GM10248 (cell line): Measurements from ENCODE around the gene S1PR2.
"Not testable (repeated sequence)": the region's sequence is repeated elsewhere in the genome, so short reads cannot be mapped to it uniquely, and the experiment has no call there.

ENCODE experiments used
- CTCF ChIA-PET: fragments of 300-600 bp; sonication (Branson Sonifier 250); formaldehyde crosslinking; extraction: SDS; loops from one replicate; lab custom pipeline; 2021; ENCODE audit warnings: antibody characterized with exemption; lab: Yijun Ruan, JAX
- POLR2A ChIA-PET: fragments of 350-650 bp; sonication (Branson Sonifier 250); formaldehyde crosslinking; extraction: SDS; loops from one replicate; lab custom pipeline; 2020; ENCODE audit warnings: antibody characterized with exemption; lab: Yijun Ruan, JAX
- DNase-seq: peaks from one replicate; pipeline ENCODE4 v3.0.0; 2012; ENCODE audit errors: extremely low spot score
- TF ChIP-seq, protein P1 (sequence below): IDR thresholded peaks from 2 replicates; pipeline ENCODE4 v1.5.1; 2012; ENCODE audit warnings: mild to moderate bottlenecking, low read depth; ENCODE audit errors: extremely low read depth, missing control alignments, control extremely low read depth

S1PR2 gene

DNA sequence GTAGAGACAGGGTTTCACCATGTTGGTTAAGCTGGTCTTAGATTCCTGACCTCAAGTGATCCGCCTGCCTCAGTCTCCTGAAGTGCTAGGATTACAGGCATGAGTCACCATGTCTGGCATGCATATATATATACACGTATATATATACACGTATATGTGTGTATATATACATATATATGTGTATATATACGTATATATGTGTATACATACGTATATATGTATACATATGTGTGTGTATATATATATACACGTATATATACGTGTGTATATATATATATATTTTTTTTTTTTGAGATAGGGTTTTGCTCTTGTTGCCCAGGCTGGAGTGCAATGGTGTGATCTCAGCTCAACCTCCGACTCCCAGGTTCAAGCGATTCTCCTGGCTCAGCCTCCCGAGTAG is 48.3 kb downstream of the S1PR2 start:
- TF ChIP-seq, protein P1, sequence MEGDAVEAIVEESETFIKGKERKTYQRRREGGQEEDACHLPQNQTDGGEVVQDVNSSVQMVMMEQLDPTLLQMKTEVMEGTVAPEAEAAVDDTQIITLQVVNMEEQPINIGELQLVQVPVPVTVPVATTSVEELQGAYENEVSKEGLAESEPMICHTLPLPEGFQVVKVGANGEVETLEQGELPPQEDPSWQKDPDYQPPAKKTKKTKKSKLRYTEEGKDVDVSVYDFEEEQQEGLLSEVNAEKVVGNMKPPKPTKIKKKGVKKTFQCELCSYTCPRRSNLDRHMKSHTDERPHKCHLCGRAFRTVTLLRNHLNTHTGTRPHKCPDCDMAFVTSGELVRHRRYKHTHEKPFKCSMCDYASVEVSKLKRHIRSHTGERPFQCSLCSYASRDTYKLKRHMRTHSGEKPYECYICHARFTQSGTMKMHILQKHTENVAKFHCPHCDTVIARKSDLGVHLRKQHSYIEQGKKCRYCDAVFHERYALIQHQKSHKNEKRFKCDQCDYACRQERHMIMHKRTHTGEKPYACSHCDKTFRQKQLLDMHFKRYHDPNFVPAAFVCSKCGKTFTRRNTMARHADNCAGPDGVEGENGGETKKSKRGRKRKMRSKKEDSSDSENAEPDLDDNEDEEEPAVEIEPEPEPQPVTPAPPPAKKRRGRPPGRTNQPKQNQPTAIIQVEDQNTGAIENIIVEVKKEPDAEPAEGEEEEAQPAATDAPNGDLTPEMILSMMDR = no peak
- ChIA-PET CTCF (interaction anchor here (0.9 to 1.3 kb wide), 2 partner anchors 14 to 76 kb away, joined by 3 read pairs; no protein-coding TSS in a partner anchor), POLR2A (no interaction called here)
- no peak for DNase-seq

DNA sequence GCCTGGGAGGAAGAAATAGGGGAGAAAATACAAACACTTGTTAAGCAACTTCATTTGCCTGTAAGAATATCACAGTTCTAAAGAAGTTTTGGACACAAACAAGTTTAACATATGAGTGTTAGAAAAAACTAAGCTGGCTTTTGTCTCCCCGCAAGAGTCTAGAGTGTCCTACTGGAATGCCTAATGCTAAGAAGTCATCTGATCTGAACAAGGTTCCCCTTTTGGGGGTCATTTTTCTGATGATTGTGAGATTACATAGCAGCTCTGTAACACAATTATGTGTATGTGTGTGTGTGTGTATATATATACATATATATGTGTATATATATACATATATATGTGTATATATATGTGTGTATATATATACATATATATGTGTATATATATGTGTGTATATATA is 49.1 kb downstream of the S1PR2 start:
- ChIA-PET CTCF (interaction anchor here (0.6 to 1.3 kb wide), 5 partner anchors 9 to 209 kb away, joined by 3 to 4 read pairs (median 3); no protein-coding TSS in a partner anchor), POLR2A (no interaction called here)
- DNase-seq = no peak
- TF ChIP-seq, protein P1 = no peak

DNA sequence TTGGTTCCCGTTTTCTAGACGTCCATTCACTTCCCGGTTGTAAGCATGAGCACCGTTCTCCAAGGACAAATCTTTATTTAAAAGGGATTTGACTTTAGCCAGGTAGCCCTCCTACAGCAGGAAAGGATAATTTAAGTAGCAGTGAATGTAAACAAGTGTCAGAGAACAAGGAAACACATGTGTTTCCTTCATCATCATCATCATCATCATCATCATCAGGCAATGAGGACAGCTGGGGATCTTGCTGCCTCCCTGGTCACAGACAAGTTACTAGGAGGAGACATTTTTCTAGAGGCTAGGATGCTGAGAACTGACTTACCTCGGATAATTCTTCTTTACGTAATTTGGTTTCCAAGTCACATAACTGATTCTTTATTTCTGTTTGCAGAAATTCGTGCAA is 50.7 kb downstream of the S1PR2 start:
- no peak for DNase-seq
- ChIA-PET CTCF (interaction anchor here (1.0 kb wide), 1 partner anchor 69 kb away, joined by 7 read pairs; no protein-coding TSS in a partner anchor), POLR2A (no interaction called here)
- TF ChIP-seq, protein P1 = no peak

DNA sequence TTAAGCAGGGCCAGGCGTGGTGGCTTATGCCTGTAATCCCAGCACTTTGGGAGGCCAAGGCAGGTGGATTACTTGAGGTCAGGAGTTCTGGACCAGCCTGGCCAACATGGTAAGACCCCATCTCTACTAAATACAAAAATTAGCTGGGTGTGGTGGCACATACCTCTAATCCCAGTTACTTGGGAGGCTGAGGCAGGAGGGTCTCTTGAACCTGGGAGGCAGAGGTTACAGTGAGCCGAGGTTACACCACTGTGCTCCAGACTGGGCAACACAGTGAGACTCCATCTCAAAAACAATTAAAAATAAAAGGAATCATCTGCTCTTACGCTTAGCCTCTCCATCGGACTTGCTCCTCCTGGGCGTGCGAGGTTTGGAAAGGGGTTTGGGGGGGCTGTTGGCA is 51.1 kb downstream of the S1PR2 start:
- POLR2A ChIA-PET, DNase-seq, CTCF ChIA-PET: not testable (repeated sequence)

DNA sequence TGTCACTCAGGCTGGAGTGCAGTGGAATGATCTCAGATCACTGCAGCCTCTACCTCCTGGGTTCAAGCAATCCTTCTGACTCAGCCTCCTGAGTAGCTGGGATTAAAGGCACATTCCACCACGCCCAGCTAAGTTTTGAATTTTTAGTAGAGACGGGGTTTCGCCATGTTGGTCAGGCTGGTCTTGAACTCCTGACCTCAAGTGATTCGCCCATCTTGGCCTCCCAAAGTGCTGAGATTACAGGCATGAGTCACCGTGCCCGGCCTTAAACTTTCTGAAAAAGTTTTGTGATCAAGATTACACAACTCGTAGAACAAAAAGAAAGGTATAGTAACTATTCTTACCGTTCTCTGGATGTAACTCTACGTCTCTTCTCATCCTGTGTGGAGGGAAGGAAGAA is 57.6 kb downstream of the S1PR2 start:
- ChIA-PET CTCF (interaction anchor here (0.6 kb wide), 1 partner anchor 12 kb away, joined by 3 read pairs; no protein-coding TSS in a partner anchor), POLR2A (no interaction called here)
- TF ChIP-seq, protein P1 = no peak
- DNase-seq = no peak
